ENCODE results near the gene DYNLT2. TPM values are rescaled to one million over a fixed set of nuclear protein-coding genes. Genes with fewer than 3 reads are reported as not detected.

Gene DYNLT2
- total RNA-seq, 1 donor from 2014 or later, result 0.62 TPM

GRCh38 chr6:169792306-169793015 lies 41.1 kb upstream of the DYNLT2 start:
- Mint-ChIP-seq H3K4me1 (ENCODE audit: unreplicated experiment) (no peaks in the 10 kb centered on the region), H3K36me3 (ENCODE audit: low read depth, unreplicated experiment) (no peaks in the 10 kb centered on the region), H3K27me3 (ENCODE audit: unreplicated experiment) (peaks cover 11% of the 10 kb centered on the region), H3K27ac (ENCODE audit: unreplicated experiment) (no peak overlapping the region), H3K4me3 (ENCODE audit: unreplicated experiment) (no peak overlapping the region), H3K9me3 (ENCODE audit: unreplicated experiment) (no peaks in the 10 kb centered on the region)
- TF ChIP-seq CTCF (IDR thresholded peaks at IDR 0.05; ENCODE audit: unreplicated experiment), result no peak
- no peak for DNase-seq (ENCODE audit: low spot score)

- peaks cover 11% of the 10 kb centered on the region for H3K27me3 Mint-ChIP-seq (ENCODE audit: unreplicated experiment)
- H3K36me3 Mint-ChIP-seq (ENCODE audit: low read depth, unreplicated experiment), result no peaks in the 10 kb centered on the region
- TF ChIP-seq CTCF (IDR thresholded peaks at IDR 0.05; ENCODE audit: unreplicated experiment), result no peak
- no peaks in the 10 kb centered on the region for H3K9me3 Mint-ChIP-seq (ENCODE audit: unreplicated experiment)
- no peak for DNase-seq (ENCODE audit: low spot score)
- H3K4me3 Mint-ChIP-seq (ENCODE audit: unreplicated experiment), result no peak overlapping the region
- H3K4me1 Mint-ChIP-seq (ENCODE audit: unreplicated experiment), result no peaks in the 10 kb centered on the region
- H3K27ac Mint-ChIP-seq (ENCODE audit: unreplicated experiment), result no peak overlapping the region
Measured at GRCh38 chr6:169791721-169792131, 40.4 kb upstream of the DYNLT2 start.

GRCh38 chr6:169789944-169790927 lies 38.9 kb upstream of the DYNLT2 start:
- Mint-ChIP-seq H3K36me3 (ENCODE audit: low read depth, unreplicated experiment) (no peaks in the 10 kb centered on the region), H3K27me3 (ENCODE audit: unreplicated experiment) (peaks cover 10% of the 10 kb centered on the region), H3K27ac (ENCODE audit: unreplicated experiment) (no peak overlapping the region), H3K4me3 (ENCODE audit: unreplicated experiment) (peak overlapping the region; percentile 74), H3K4me1 (ENCODE audit: unreplicated experiment) (no peaks in the 10 kb centered on the region), H3K9me3 (ENCODE audit: unreplicated experiment) (no peaks in the 10 kb centered on the region)
- DNase-seq (ENCODE audit: low spot score), result peak; percentile 86
- TF ChIP-seq CTCF (IDR thresholded peaks at IDR 0.05; ENCODE audit: unreplicated experiment), result peak; percentile 91

- Mint-ChIP-seq H3K36me3 (ENCODE audit: low read depth, unreplicated experiment) (no peaks in the 10 kb centered on the region), H3K27ac (ENCODE audit: unreplicated experiment) (no peak overlapping the region), H3K4me3 (ENCODE audit: unreplicated experiment) (no peak overlapping the region), H3K27me3 (ENCODE audit: unreplicated experiment) (peaks cover 10% of the 10 kb centered on the region), H3K9me3 (ENCODE audit: unreplicated experiment) (no peaks in the 10 kb centered on the region), H3K4me1 (ENCODE audit: unreplicated experiment) (no peaks in the 10 kb centered on the region)
- no peak for DNase-seq (ENCODE audit: low spot score)
- no peak for TF ChIP-seq CTCF (IDR thresholded peaks at IDR 0.05; ENCODE audit: unreplicated experiment)
Measured at GRCh38 chr6:169789146-169789943, 38.0 kb upstream of the DYNLT2 start.
